NCI-H345 treated with DMSO at 0.1 percent for 48 hours (cell line): ENCODE measurements around the gene NDUFB7.
A peak's percentile ranks its signal among the peaks of the same experiment; 100 is the strongest.

Experiments
- DNase-seq: peaks from one replicate; lab custom pipeline; 2025; ENCODE audit not compliant: unreplicated experiment; lab: John Stamatoyannopoulos, UW

The NDUFB7 gene

GRCh38 chr19:14525729-14526128, 46.1 kb downstream of the NDUFB7 start:
- no peak for DNase-seq

- no peak for DNase-seq
Observed at GRCh38 chr19:14520543-14520942, 51.3 kb downstream of the NDUFB7 start.

DNA sequence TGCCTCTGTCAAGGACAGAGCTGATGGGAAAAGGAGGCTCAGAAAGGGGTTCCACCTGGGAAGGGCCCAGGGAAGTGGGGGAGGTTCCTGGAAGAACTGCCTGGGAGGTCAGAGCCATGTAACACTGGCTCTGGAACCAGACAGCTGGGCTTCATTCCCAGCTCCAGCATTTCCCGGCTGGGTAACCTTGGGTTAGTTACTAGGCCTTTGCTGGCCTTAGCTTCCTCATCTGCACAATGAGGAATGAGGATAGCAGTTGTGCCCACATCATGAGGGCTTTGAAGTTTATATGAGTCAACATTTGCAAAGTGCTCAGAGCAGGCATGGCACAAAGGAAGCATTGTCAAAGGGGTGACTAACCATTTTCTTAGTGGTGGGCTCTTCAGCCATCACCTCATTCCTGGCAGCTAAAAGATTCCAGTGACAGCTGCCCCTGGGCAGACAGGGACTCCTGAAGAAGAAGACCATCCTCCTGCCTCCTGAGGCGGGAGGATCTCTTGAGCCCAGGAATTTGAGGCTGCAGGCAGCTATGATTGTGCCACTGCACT, 51.9 kb downstream of the NDUFB7 start:
- DNase-seq, result no peak

GRCh38 chr19:14519245-14519859, 52.5 kb downstream of the NDUFB7 start:
- DNase-seq, result no peak

GRCh38 chr19:14517840-14518505, 53.9 kb downstream of the NDUFB7 start, which contains the start of gene DNAJB1:
DNAJB1 (minus strand) TSS chr19:14518397; CDS start chr19:14518349, 48 bp downstream.
- DNase-seq, result peak; percentile 21

GRCh38 chr19:14517446-14517839, 54.4 kb downstream of the NDUFB7 start:
- DNase-seq, result no peak

DNA sequence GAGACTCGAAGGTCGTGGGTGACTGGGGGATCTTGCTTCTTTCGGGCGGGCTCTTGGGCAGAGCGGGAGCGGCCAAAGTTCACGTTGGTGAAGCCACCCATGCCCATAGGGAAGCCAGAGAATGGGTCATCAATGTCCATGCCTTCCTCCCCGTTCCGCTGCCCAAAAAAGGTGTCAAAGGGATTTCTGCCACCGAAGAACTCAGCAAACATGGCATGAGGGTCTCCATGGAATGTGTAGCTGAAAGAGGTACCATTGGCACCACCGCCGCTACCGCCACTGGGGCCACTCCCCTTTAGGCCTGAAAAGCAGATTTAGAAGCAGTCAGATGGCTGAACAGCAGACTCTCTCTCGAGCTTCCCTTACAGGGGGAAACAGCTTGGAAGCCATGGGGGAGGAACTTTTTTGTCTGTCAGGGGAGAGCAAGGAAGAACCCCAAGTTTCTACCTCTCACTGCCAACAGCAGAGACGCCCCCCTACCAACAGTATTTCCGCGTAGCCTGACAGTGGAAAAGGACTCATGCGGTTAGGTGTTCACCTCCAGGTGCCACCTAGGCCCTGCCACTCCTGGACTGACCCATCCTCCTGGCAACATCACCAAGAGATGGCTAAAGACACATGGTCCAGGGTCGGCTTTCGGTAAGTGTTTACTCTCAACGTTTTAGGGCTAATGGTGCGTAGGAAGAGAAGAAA, 55.0 kb downstream of the NDUFB7 start:
- no peak for DNase-seq
